Nephron progenitor cell (in vitro differentiated cells): Measurements from ENCODE around the gene PRDM16.

Source experiments
- DNase-seq: peaks from one replicate; pipeline ENCODE4 v3.0.0; 2021
- H3K27ac Mint-ChIP-seq: 2 replicates; pipeline ENCODE4 v1.8.0; 2021; ENCODE audit warnings: mild to moderate bottlenecking, moderate library complexity, mixed read lengths
- H3K27me3 Mint-ChIP-seq: 2 replicates; pipeline ENCODE4 v1.8.0; 2021; ENCODE audit warnings: mild to moderate bottlenecking, low read depth, mixed read lengths; ENCODE audit not compliant: poor library complexity
- H3K36me3 Mint-ChIP-seq: 2 replicates; pipeline ENCODE4 v1.8.0; 2021; ENCODE audit warnings: low read depth, mixed read lengths
- H3K4me1 Mint-ChIP-seq: 2 replicates; pipeline ENCODE4 v1.8.0; 2021; ENCODE audit warnings: mixed read lengths
- H3K4me3 Mint-ChIP-seq: 2 replicates; pipeline ENCODE4 v1.8.0; 2021; ENCODE audit warnings: mild to moderate bottlenecking, moderate library complexity, mixed read lengths
- H3K9me3 Mint-ChIP-seq: 2 replicates; pipeline ENCODE4 v1.8.0; 2021; ENCODE audit warnings: mild to moderate bottlenecking, moderate library complexity, mixed read lengths
- TF ChIP-seq, protein P1 (sequence below): fragments of 200-600 bp; sonication (generic); IDR thresholded peaks from 2 replicates; pipeline ENCODE4 v1.5.0; 2021; ENCODE audit warnings: antibody characterized with exemption

Gene PRDM16

DNA sequence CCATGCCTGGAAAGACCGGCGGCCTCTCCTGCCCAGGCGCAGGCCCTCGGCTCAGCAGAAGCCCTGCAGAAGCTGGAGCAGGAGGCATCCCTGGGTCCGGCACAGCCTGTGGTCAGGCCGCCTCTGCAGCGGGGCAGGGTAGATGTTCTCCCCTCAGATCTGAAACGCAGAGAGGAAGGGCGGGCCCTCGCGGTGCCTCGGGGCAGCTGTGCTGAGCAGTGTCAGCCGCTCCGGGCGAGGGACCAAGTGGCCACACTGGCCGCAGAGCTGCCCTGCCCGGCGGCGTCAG lies 210.1 kb downstream of the PRDM16 start:
- peaks cover 39% of the 10 kb centered on the region for H3K4me1 Mint-ChIP-seq

DNA sequence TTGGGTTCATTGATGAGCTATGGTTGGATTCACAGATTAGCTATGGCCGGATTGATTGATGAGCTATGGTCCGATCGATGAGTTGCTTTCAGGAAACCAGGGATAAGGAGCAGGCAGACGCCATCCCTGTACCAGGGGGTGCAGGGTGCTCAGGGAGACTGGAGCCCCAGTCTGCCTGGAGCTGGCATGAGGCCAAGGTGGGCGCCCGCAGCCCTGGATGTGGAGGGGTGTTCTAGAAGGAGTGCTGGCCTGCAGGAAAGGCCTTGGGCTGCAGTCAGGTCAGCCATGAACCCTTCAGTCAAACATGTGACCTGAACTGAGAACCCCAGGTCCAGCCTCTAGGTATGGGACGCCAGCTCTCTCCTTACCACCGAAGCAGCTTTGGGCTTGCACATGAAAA lies 212.7 kb downstream of the PRDM16 start:
- no peak for DNase-seq
- H3K27ac Mint-ChIP-seq: no peak overlapping the region
- peaks cover 24% of the 10 kb centered on the region for H3K4me1 Mint-ChIP-seq
- no peak overlapping the region for H3K4me3 Mint-ChIP-seq
- no peaks in the 10 kb centered on the region for H3K36me3 Mint-ChIP-seq
- peaks cover 85% of the 10 kb centered on the region for H3K27me3 Mint-ChIP-seq
- TF ChIP-seq, protein P1, sequence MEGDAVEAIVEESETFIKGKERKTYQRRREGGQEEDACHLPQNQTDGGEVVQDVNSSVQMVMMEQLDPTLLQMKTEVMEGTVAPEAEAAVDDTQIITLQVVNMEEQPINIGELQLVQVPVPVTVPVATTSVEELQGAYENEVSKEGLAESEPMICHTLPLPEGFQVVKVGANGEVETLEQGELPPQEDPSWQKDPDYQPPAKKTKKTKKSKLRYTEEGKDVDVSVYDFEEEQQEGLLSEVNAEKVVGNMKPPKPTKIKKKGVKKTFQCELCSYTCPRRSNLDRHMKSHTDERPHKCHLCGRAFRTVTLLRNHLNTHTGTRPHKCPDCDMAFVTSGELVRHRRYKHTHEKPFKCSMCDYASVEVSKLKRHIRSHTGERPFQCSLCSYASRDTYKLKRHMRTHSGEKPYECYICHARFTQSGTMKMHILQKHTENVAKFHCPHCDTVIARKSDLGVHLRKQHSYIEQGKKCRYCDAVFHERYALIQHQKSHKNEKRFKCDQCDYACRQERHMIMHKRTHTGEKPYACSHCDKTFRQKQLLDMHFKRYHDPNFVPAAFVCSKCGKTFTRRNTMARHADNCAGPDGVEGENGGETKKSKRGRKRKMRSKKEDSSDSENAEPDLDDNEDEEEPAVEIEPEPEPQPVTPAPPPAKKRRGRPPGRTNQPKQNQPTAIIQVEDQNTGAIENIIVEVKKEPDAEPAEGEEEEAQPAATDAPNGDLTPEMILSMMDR: no peak
- no peaks in the 10 kb centered on the region for H3K9me3 Mint-ChIP-seq

More for the DNA sequence above, 210.1 kb downstream of the PRDM16 start:
- H3K9me3 Mint-ChIP-seq: no peaks in the 10 kb centered on the region
- no peaks in the 10 kb centered on the region for H3K36me3 Mint-ChIP-seq
- DNase-seq: no peak
- no peak overlapping the region for H3K27ac Mint-ChIP-seq
- no peak overlapping the region for H3K4me3 Mint-ChIP-seq
- peaks cover 73% of the 10 kb centered on the region for H3K27me3 Mint-ChIP-seq
- TF ChIP-seq, protein P1: no peak

DNA sequence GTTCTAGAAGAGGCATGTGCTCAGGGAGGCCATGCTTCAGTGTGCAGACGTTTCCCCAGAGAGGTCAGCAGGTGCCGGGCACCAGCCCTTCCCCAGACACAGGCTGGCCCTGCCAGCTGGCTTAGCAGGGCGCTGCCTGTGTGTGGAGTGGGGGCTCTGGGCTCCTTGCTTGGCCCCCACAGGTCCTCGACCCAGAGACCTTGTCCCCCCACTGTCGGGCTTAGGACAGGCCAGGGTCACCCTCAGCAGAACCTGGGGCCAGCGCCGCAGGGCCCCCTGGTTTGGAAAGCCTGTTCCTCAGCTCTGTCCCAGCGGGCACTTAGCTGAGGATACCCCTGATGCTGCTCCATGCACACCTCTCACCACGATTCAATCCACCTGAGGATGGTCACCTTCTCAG lies 213.2 kb downstream of the PRDM16 start:
- H3K4me1 Mint-ChIP-seq: peaks cover 19% of the 10 kb centered on the region
- no peak overlapping the region for H3K4me3 Mint-ChIP-seq
- H3K9me3 Mint-ChIP-seq: no peaks in the 10 kb centered on the region
- H3K27ac Mint-ChIP-seq: no peak overlapping the region
- no peak for DNase-seq
- H3K36me3 Mint-ChIP-seq: no peaks in the 10 kb centered on the region
- TF ChIP-seq, protein P1: no peak
- H3K27me3 Mint-ChIP-seq: peaks cover 85% of the 10 kb centered on the region

DNA sequence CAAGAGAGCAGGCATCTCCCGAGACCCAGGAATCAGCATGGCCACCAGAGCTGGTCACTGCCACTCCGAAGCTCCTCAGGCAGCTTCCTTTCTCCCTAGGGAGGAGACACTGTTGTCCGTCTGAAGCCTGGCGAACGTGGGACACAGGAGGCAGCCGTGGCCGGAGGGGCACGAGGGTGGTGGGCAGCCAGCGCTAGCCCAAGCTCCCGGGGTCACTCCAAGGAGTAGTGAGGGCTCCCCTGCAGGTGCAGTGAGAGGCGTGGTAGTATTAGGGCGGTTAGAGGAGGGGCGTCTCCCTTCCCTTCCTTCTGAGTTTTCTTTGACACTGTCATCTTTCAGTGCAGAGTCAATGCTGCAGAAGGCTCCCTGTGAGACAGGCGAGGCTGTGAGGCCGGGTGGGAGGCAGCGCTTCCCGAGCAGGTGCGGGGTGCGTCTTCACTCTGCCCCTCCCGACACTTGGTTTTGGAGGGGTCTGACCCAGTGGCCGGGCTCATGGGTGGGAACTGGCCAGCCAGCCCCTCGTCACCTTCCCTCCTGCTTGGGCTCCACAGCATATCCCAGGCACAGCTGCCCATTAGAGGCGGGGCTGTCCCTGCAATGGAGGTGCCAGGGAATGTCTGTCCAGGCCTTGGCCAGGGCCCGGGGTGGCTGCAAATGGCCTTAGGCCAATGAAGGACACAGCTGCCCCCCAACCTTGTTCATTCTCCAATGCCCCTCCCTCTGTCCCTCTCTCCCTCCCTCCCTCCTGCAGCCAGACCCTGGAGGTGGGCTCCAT lies 213.8 kb downstream of the PRDM16 start:
- H3K36me3 Mint-ChIP-seq: no peaks in the 10 kb centered on the region
- DNase-seq: no peak
- peaks cover 79% of the 10 kb centered on the region for H3K27me3 Mint-ChIP-seq
- H3K4me3 Mint-ChIP-seq: no peak overlapping the region
- H3K27ac Mint-ChIP-seq: no peak overlapping the region
- H3K9me3 Mint-ChIP-seq: no peaks in the 10 kb centered on the region
- TF ChIP-seq, protein P1: no peak
- H3K4me1 Mint-ChIP-seq: peaks cover 13% of the 10 kb centered on the region

DNA sequence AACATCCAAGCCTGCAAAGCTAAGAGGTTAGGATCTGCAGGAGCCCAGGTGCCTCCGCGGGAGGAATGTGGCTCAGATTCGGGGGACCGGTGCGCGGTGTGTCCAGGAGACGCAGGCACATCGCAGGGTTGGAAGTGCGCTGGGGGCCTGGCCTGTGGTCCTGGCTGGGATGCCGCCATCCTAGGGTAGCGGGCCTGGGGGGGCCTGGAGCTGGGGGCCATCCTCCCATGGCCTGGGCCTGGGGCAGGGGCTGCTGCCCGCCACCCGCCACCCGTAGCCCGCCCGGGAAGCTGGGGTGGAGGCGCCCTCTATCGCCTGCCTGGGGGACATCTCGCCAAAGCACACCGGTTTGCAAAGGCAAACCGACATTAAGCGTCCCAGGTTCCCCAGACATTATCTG lies 214.8 kb downstream of the PRDM16 start:
- Mint-ChIP-seq H3K27ac (no peak overlapping the region), H3K9me3 (no peaks in the 10 kb centered on the region), H3K36me3 (no peaks in the 10 kb centered on the region)

More for the DNA sequence above, 214.8 kb downstream of the PRDM16 start:
- peak; percentile 71 for DNase-seq
- Mint-ChIP-seq H3K4me1 (peaks cover 8% of the 10 kb centered on the region), H3K4me3 (no peak overlapping the region), H3K27me3 (peaks cover 70% of the 10 kb centered on the region)
- TF ChIP-seq, protein P1: peak; percentile 71
